ENCODE measurements around the gene ACYP2.
A peak's percentile ranks its signal among the peaks of the same experiment; 100 is the strongest.

ACYP2 gene

DNA sequence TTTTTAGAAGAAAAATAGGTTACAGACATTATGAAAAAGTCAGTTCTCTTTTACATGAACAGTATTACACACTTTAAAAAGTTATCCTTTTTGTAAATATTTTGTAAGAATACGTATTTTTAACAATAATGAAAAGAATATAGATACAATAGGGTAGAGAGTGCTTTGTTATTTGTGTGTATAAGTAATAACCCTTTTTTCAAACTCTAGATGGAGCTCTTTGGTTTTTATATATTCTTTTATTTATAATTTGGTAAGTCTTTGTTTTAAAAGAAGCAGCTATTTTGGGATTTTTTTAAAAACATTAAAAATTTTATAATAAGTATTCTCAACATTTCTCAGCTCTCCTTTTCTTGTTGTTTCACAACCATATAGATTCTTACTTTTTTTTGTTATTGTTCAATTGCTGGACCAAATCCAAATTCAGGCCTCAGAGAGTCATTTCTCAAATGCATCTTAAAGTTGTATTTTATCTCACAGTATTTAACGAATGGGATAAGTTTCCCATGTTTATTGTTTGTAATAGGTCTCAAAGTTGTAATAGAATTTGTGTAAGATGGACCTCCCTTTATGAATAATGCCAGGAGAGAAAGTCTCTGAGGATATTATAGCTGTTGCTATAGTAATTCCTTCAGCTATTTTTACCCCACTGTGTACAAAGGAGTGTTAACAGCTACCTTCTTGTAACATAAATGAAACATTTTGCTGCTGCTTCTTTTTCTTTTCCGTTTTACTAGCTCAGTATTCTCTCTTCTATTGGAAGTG lies 46.4 kb downstream of the ACYP2 start:
- no peak for DNase-seq

DNA sequence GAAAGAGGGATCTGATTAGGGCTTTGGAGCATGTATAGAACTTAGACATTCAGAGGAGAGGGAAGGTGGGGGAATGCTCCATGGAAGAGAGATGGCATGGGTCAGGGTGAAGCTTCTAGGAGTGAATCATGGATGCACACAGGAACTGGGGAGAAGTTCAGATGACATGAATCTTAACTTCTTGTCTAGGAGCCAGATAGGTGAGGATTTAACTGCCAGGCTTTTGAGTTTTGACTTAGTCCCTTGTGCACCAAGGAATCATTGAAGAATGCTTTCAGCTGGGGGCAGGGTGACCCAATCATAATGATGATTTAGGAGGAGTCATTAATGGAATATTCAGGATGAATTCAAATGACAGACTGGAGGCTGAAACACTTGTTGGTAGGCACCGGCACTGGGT lies 48.7 kb downstream of the ACYP2 start:
- DNase-seq, result no peak

- no peak for DNase-seq
Measured at GRCh38 chr2:54166121-54166773, 50.8 kb downstream of the ACYP2 start.

DNA sequence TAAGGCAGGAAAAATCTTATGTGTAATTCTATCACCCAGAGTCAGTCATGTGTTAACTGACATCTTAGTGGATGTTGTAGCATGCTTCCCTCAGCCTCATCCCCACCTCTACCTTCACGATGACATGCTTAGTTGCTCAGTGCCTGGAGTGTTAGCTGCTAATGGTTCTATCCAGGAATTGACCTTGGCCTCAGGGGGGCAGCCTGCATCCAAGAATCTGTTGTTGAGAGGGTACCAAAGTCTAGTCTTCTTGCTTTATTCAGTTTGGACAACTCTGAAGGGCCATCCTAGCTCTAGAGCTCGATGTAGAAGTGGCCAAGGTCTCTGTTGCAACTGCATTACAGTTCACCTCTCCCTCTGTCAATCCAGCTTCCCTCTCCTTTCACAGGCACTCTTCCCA lies 61.2 kb downstream of the ACYP2 start:
- no peak for DNase-seq

DNA sequence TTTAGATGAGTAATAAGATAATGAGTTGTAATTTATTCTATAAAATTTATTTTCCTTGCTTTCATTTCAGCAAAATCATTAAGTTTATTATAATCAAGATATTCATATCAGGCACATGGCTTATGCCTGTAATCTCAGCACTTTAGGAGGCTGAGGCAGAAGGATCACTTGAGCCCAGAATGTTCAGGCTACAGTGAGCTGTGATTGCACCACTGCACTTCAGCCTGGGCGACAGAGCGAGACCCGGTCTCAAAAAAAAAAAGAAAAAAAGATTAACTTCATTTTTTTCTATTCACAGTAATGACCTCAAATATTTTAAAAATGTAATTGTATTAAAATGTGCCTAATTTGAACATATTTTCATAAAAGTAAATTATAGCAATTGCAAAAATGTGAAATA lies 67.9 kb downstream of the ACYP2 start:
- DNase-seq, result no peak

DNA sequence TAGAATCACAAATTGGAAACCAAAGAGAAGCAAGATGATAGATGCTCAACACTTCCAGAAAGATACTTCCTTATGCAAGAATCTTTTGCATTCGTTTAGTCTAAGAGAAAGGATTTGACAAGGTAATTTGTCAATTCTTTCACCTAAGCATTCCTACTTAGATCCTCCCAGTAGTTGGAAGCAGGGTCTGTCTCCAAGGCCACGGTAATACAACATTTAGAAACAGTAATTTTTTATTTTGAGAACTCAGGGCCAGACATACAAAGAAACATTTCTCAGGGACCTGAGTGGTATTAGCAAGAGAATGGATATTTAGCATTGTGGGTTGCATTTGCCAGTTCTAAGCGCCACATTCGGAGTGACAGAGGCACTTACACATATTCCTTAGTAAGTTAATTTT lies 68.6 kb downstream of the ACYP2 start:
- DNase-seq, result no peak

- DNase-seq, result no peak
Measured at GRCh38 chr2:54185105-54185504, 69.7 kb downstream of the ACYP2 start.

DNA sequence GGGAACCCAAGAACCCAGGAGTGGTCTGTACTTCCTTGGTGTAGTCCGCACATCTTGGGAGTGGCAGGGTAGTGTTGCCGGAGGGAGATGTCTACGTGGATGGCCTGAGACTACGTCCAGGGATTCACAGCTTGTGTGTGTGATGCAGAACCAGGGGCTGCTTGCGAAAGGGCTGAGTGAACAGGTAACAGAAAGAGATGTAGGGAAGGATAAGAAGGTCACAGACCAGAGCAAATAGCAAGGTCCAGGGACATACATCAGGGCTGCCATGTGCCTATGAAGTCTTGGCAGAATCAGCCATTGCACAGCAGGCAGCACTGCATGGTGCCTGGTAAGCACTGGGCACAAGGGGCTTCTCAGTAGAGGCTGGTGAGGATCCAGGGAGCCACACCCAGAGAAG lies 71.9 kb downstream of the ACYP2 start:
- no peak for DNase-seq

GRCh38 chr2:54189539-54189938 lies 74.1 kb downstream of the ACYP2 start:
- DNase-seq, result no peak

DNA sequence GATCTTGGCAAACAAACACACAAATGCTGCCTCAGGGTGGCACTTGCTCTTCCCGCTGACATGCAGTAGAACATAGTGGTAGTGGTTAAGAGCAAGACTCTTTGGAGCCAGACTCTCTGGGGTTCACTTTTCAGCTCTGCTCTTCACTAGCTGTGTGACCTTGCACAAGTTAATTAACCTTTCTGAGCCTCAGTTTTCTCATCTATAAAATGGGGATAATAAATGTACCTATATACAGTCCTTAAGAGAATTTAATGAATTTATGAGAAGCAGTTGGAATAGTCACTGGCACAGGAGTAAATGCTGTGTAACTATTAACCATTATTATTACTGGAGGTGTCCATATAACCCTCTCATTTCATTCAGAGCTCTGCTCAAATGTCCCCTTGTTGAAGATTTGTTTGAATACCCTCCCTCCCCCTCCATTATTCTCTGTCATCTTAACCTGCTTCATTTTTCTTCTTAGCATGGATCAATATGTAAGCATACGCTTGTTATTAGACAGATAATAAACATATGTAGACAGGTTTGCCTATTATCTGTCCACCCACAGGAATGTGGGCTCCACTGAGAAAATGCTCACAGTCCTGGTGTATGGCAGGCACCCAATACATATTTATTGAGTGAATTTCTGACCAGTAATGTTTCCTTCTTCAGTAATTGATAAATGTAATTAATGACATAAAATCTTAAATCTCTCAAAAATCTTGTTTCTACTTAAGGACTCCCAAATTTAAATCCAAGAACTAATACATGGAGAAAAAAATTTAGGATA lies 76.1 kb downstream of the ACYP2 start:
- DNase-seq, result no peak

DNA sequence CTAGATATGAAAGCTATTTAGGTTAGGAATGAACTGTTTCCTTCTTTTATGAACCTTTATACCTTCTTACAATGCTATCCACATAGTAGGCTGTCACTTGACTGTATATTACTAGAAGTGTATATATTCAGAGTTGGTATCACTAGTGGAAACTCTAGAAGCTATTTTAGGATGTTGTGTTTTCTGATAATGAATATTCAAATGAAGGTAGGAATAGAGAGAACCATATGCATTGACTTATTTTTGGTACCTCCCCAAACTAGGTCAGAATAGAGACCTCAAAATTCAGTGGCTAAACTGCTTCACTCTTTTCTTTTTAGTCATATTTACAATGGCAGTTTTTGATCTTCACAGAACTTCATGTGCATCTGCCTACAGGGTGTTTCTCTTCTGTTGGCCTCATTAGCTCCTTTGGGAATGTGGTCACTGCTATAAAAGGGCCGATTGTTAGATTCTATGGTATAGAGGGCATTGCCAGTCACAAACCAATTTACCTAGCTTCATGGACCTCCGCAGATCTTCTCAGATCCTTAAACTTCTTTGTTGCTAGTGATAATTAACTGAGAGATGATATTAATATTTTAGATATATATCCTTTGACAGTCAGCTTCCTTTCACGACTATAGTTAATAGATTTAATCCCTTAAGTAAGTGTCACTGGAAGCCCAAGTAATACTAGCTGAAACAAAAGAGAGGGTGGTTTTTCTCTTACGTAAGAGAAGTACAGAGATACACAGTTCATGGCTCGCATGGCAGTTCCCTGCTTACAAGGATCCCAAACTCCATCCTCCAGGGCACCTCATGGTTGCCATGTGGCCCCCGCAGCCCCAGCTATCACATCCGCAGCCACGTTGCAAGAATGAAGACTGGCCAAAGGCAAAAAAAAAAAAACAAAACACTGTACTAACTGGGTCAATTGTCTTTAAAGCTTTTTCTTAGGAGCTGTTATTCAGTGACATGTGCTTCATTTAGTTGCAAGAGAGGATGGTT lies 79.6 kb downstream of the ACYP2 start:
- no peak for DNase-seq

DNA sequence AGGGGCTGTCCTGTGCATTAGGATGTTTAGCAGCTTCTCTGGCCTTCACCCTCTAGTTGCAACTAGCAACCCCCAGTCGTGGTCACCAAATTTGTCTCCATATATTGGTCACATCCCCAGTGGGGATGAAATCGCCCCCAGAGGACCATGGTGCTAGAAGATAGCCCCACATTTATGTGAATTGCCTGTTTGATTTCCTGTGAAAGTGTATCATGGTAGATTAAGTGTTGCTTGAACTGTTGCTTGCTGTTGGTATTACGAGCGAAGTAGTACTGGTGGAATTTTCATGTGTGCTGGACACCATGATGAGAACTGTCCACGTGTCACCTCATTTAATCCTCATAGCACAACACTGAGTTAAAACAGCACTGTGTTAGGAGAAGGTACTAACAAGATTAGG lies 81.2 kb downstream of the ACYP2 start:
- DNase-seq, result no peak

GRCh38 chr2:54204476-54204875 lies 89.1 kb downstream of the ACYP2 start:
- DNase-seq, result no peak

DNA sequence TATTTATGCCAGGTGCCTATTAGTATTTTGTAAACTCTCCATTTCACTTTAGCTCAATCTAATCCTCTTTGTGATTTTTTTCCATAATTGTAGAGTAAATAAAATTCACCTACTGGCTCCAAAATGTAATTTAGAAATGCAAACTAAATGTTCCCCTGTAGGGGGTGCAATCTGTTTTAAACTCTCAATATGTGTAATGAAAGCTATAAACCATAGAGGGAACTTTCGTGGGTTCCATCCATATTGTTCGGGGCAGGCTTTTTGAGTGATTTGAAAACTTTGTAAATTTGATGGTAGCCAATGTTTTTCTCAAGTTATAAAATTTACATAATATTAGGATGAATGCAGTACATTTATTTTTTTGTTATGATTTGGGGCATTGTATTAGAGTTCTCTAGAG lies 91.2 kb downstream of the ACYP2 start:
- DNase-seq, result peak in 1 of 2 donors; percentile 27

DNA sequence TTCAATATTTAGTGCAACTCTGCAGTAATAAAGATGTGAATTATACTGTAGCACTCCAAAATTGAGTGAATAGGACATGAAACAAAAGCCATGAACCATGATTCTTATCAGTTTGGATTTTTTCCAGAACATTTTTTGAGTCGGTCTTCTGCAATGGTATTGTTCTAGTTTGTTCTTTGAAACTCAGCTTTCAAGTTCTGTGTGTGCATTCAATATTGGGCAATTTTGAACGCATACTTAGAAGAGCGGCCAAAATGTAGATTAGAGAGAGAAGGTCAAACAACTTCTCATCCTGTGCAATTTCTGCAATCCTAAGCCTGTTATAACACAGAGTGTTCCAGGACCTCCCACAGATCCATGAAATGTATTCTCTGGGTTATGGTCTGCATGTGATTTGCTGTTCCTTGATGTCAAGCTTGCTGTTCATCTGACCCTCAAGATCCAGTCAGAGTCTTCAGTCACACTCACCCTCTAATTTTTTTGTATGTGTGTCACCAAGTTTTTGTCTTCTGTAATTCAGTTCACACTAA lies 92.3 kb downstream of the ACYP2 start:
- DNase-seq, result no peak

GRCh38 chr2:54208364-54209240 lies 93.2 kb downstream of the ACYP2 start:
- DNase-seq, result no peak

- DNase-seq, result no peak
Measured at GRCh38 chr2:54209379-54209778, 94.0 kb downstream of the ACYP2 start.

GRCh38 chr2:54212456-54212855 lies 97.0 kb downstream of the ACYP2 start:
- no peak for DNase-seq

GRCh38 chr2:54213082-54213481 lies 97.7 kb downstream of the ACYP2 start:
- no peak for DNase-seq

GRCh38 chr2:54224997-54225396 lies 109.6 kb downstream of the ACYP2 start:
- DNase-seq, result no peak

DNA sequence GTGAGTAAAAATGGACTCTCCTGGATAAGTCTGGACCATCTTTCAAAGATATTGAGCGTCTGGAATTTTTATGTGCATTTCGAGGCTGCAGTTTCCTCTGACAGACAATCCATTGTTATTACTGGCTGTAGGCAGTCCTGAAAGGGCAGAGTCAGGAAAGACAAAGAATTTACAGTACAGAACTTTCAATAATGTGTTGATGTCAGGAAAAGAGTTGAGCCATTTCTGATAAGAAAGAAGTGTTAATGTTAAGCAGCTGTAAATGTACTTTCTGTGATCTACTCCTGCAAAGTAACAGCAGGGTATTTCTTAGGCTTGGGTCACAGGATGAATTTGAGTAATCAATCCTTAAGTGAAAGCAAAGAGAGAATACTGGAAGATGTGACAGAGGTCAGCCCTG lies 110.8 kb downstream of the ACYP2 start:
- DNase-seq, result no peak

All from inflammatory macrophage (primary cell).